ENCODE measurements around the gene GSTM1. TPM values are rescaled to one million over a fixed set of nuclear protein-coding genes. Genes with fewer than 3 reads are reported as not detected.

Gene GSTM1
- total and polyA plus RNA-seq, 2 donors (not counting 1 experiment from before 2014, with no cell fraction given), result 30.5 to 40.0 TPM

DNA sequence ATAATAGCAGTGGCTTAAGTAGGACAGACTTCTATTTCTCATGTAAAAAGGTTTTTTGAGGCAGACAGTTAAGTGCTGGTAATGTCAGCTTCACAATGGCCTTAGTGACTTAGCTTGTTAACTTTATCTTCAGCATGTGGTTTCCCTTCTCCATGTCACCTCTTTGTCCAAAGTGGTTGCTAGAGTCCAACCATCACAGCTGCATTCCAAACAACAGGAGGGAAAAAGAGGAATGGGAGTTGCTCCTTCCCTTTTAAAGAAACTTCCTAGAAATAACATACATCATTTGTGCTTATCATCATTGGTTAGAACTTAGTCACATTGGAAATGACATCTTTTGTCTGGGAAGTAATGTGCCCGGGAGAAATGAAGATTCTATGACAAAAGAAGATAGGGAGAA is 34.4 kb downstream of the GSTM1 start:
- Mint-ChIP-seq H3K27ac (no peak overlapping the region), H3K9me3 (ENCODE audit: insufficient read depth) (no peaks in the 10 kb centered on the region), H3K4me3 (no peak overlapping the region), H3K27me3 (peaks cover 18% of the 10 kb centered on the region), H3K4me1 (no peaks in the 10 kb centered on the region)
- intact Hi-C loops (cut with micrococcal nuclease), result no loop called here
- Histone ChIP-seq H2AFZ (ENCODE audit: insufficient read depth, low read depth, low read length, poor library complexity, severe bottlenecking) (no peak overlapping the region), H3K9ac (ENCODE audit: low read length) (no peak overlapping the region), H3K27ac (ENCODE audit: low read length in 2 of 2) (no peak overlapping the region), H3K9me3 (ENCODE audit: control extremely low read depth in 1 of 3, control insufficient read depth in 2 of 3, insufficient read depth in 1 of 3, low read length in 2 of 3) (no peaks in the 10 kb centered on the region), H4K20me1 (ENCODE audit: control insufficient read depth, insufficient read depth, low read length, poor library complexity, severe bottlenecking) (no peaks in the 10 kb centered on the region), H3K36me3 (replicated peaks in 1 of 2; ENCODE audit: control extremely low read depth in 1 of 2, control insufficient read depth in 1 of 2, extremely low read depth in 1 of 2, insufficient read depth in 2 of 2, low read length in 1 of 2) (no peaks in the 10 kb centered on the region), H3K4me1 (ENCODE audit: control insufficient read depth in 2 of 2, insufficient read depth in 2 of 2, low read length in 2 of 2) (no peaks in the 10 kb centered on the region), H3K4me3 (ENCODE audit: control extremely low read depth in 1 of 5, extremely low read depth in 1 of 5, insufficient read depth in 1 of 5, low read depth in 2 of 5, low read length in 4 of 5) (no peak overlapping the region), H3K4me2 (replicated peaks; ENCODE audit: low read depth, low read length, poor library complexity, severe bottlenecking) (no peak overlapping the region), H3K79me2 (ENCODE audit: control insufficient read depth, insufficient read depth, low read length) (no peaks in the 10 kb centered on the region), H3K27me3 (replicated peaks in 1 of 4; ENCODE audit: control extremely low read depth in 1 of 4, control insufficient read depth in 3 of 4, insufficient read depth in 4 of 4, low read length in 3 of 4) (no peaks in the 10 kb centered on the region)
- ChIA-PET CTCF (no interaction called here), POLR2A (no interaction called here)
- no CpG with 5 or more reads among the region's 1 CpG for WGBS (ENCODE audit: insufficient coverage)
- no peak for TF ChIP-seq EZH2 (IDR thresholded peaks at IDR 0.05; ENCODE audit: borderline replicate concordance, insufficient read depth, low read depth, low read length, poor library complexity, severe bottlenecking)
- TF ChIP-seq, protein P1, sequence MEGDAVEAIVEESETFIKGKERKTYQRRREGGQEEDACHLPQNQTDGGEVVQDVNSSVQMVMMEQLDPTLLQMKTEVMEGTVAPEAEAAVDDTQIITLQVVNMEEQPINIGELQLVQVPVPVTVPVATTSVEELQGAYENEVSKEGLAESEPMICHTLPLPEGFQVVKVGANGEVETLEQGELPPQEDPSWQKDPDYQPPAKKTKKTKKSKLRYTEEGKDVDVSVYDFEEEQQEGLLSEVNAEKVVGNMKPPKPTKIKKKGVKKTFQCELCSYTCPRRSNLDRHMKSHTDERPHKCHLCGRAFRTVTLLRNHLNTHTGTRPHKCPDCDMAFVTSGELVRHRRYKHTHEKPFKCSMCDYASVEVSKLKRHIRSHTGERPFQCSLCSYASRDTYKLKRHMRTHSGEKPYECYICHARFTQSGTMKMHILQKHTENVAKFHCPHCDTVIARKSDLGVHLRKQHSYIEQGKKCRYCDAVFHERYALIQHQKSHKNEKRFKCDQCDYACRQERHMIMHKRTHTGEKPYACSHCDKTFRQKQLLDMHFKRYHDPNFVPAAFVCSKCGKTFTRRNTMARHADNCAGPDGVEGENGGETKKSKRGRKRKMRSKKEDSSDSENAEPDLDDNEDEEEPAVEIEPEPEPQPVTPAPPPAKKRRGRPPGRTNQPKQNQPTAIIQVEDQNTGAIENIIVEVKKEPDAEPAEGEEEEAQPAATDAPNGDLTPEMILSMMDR (IDR thresholded peaks at IDR 0.05), result no peak
- ATAC-seq (ENCODE audit: low read depth), result no peak
- DNase-seq, result no peak

- POLR2A ChIA-PET, result no interaction called here
- no peak for ATAC-seq (ENCODE audit: low read depth)
- TF ChIP-seq EZH2 (IDR thresholded peaks at IDR 0.05; ENCODE audit: borderline replicate concordance, insufficient read depth, low read depth, low read length, poor library complexity, severe bottlenecking), result no peak
- TF ChIP-seq, protein P1 (IDR thresholded peaks at IDR 0.05), result no peak
- Histone ChIP-seq H2AFZ (ENCODE audit: insufficient read depth, low read depth, low read length, poor library complexity, severe bottlenecking) (no peak overlapping the region), H3K79me2 (ENCODE audit: control insufficient read depth, insufficient read depth, low read length) (no peaks in the 10 kb centered on the region), H3K4me1 (ENCODE audit: control insufficient read depth in 2 of 2, insufficient read depth in 2 of 2, low read length in 2 of 2) (no peaks in the 10 kb centered on the region), H3K27me3 (replicated peaks in 1 of 4; ENCODE audit: control extremely low read depth in 1 of 4, control insufficient read depth in 3 of 4, insufficient read depth in 4 of 4, low read length in 3 of 4) (no peaks in the 10 kb centered on the region), H3K4me2 (replicated peaks; ENCODE audit: low read depth, low read length, poor library complexity, severe bottlenecking) (no peak overlapping the region), H3K9me3 (ENCODE audit: control extremely low read depth in 1 of 3, control insufficient read depth in 2 of 3, insufficient read depth in 1 of 3, low read length in 2 of 3) (no peaks in the 10 kb centered on the region), H3K9ac (ENCODE audit: low read length) (no peak overlapping the region), H3K4me3 (ENCODE audit: control extremely low read depth in 1 of 5, extremely low read depth in 1 of 5, insufficient read depth in 1 of 5, low read depth in 2 of 5, low read length in 4 of 5) (no peak overlapping the region), H4K20me1 (ENCODE audit: control insufficient read depth, insufficient read depth, low read length, poor library complexity, severe bottlenecking) (no peaks in the 10 kb centered on the region), H3K36me3 (replicated peaks in 1 of 2; ENCODE audit: control extremely low read depth in 1 of 2, control insufficient read depth in 1 of 2, extremely low read depth in 1 of 2, insufficient read depth in 2 of 2, low read length in 1 of 2) (no peaks in the 10 kb centered on the region), H3K27ac (ENCODE audit: low read length in 2 of 2) (no peak overlapping the region)
- CTCF ChIA-PET, result no interaction called here
- Mint-ChIP-seq H3K27ac (no peak overlapping the region), H3K4me3 (no peak overlapping the region), H3K27me3 (peaks cover 18% of the 10 kb centered on the region), H3K4me1 (no peaks in the 10 kb centered on the region), H3K9me3 (ENCODE audit: insufficient read depth) (no peaks in the 10 kb centered on the region)
- WGBS (ENCODE audit: insufficient coverage), result 100% methylated on average over 4 of the region's 7 CpGs
- intact Hi-C loops (cut with micrococcal nuclease), result no loop called here
- no peak for DNase-seq
Measured at GRCh38 chr1:109722908-109723691, 35.5 kb downstream of the GSTM1 start.
